Measurements from ENCODE around the gene DEDD. TPM values are rescaled to one million over a fixed set of nuclear protein-coding genes. Genes with fewer than 3 reads are reported as not detected.

The DEDD gene
- total and polyA plus RNA-seq, 9 donors = 16.8 to 48.1 (median 40.3) TPM

GRCh38 chr1:161095230-161095629 lies 37.2 kb downstream of the DEDD start:
- H3K27ac ChIP-seq (ENCODE audit: low read length) = no peak overlapping the region
- peaks cover 10% of the 10 kb centered on the region for H3K36me3 ChIP-seq (ENCODE audit: control insufficient read depth, insufficient read depth, low read length)
- H3K27me3 ChIP-seq (ENCODE audit: control insufficient read depth, insufficient read depth, low read length) = no peaks in the 10 kb centered on the region
- no peaks in the 10 kb centered on the region for H3K9me3 ChIP-seq (replicated peaks; ENCODE audit: control insufficient read depth, low read depth, low read length)
- peaks cover 29% of the 10 kb centered on the region for H3K4me1 ChIP-seq (ENCODE audit: control insufficient read depth, insufficient read depth, low read length)
- 90% methylated on average over 3 of the region's 6 CpGs for WGBS (ENCODE audit: insufficient coverage)
- no peak for DNase-seq
- no peak overlapping the region for H3K4me3 ChIP-seq (ENCODE audit: low read length)

- Histone ChIP-seq H3K27me3 (ENCODE audit: control insufficient read depth, insufficient read depth, low read length) (no peaks in the 10 kb centered on the region), H3K4me3 (ENCODE audit: low read length) (no peak overlapping the region), H3K27ac (ENCODE audit: low read length) (no peak overlapping the region), H3K36me3 (ENCODE audit: control insufficient read depth, insufficient read depth, low read length) (peaks cover 3% of the 10 kb centered on the region), H3K4me1 (ENCODE audit: control insufficient read depth, insufficient read depth, low read length) (peaks cover 29% of the 10 kb centered on the region), H3K9me3 (replicated peaks; ENCODE audit: control insufficient read depth, low read depth, low read length) (no peaks in the 10 kb centered on the region)
- DNase-seq = no peak
- WGBS (ENCODE audit: insufficient coverage) = 85% methylated on average over 2 of the region's 14 CpGs
These were observed 38.0 kb downstream of the DEDD start for GRCh38 chr1:161094481-161094880.

DNA sequence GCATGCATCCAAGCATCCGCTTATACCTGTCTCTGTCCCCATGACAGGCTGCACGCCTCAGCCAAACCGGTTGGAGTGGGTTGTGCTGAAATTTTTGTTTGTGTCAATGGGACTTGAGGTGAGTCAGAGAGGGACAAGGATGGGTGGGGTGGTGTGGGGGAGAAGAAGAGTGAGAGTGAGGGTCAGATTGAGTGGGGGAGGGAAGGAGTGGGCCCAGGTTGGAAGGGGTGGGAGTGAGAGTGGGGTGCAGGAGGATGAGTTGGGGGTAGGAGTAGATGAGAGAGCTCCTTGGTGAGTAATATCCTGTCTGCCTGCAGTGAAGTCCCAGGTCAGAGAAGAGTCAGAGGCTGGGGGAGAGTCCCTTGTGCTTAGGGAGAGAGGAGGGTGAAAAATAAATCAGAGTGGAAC lies 39.8 kb downstream of the DEDD start:
- 82% methylated on average over 3 of the region's 3 CpGs for WGBS (ENCODE audit: insufficient coverage)
- DNase-seq = no peak
- H3K9me3 ChIP-seq (replicated peaks; ENCODE audit: control insufficient read depth, low read depth, low read length) = no peaks in the 10 kb centered on the region
- H3K27ac ChIP-seq (ENCODE audit: low read length) = no peak overlapping the region
- H3K4me1 ChIP-seq (ENCODE audit: control insufficient read depth, insufficient read depth, low read length) = peaks cover 16% of the 10 kb centered on the region
- H3K27me3 ChIP-seq (ENCODE audit: control insufficient read depth, insufficient read depth, low read length) = no peaks in the 10 kb centered on the region
- H3K4me3 ChIP-seq (ENCODE audit: low read length) = no peak overlapping the region
- no peaks in the 10 kb centered on the region for H3K36me3 ChIP-seq (ENCODE audit: control insufficient read depth, insufficient read depth, low read length)

GRCh38 chr1:161091796-161092507 lies 40.5 kb downstream of the DEDD start:
- WGBS (ENCODE audit: insufficient coverage) = 98% methylated on average over 4 of the region's 7 CpGs
- Histone ChIP-seq H3K27ac (ENCODE audit: low read length) (no peak overlapping the region), H3K9me3 (replicated peaks; ENCODE audit: control insufficient read depth, low read depth, low read length) (no peaks in the 10 kb centered on the region), H3K27me3 (ENCODE audit: control insufficient read depth, insufficient read depth, low read length) (no peaks in the 10 kb centered on the region), H3K36me3 (ENCODE audit: control insufficient read depth, insufficient read depth, low read length) (no peaks in the 10 kb centered on the region), H3K4me3 (ENCODE audit: low read length) (no peak overlapping the region), H3K4me1 (ENCODE audit: control insufficient read depth, insufficient read depth, low read length) (peaks cover 10% of the 10 kb centered on the region)
- no peak for DNase-seq

- Histone ChIP-seq H3K36me3 (ENCODE audit: control insufficient read depth, insufficient read depth, low read length) (no peaks in the 10 kb centered on the region), H3K9me3 (replicated peaks; ENCODE audit: control insufficient read depth, low read depth, low read length) (no peaks in the 10 kb centered on the region), H3K27ac (ENCODE audit: low read length) (no peak overlapping the region), H3K4me3 (ENCODE audit: low read length) (no peak overlapping the region), H3K4me1 (ENCODE audit: control insufficient read depth, insufficient read depth, low read length) (peaks cover 1% of the 10 kb centered on the region), H3K27me3 (ENCODE audit: control insufficient read depth, insufficient read depth, low read length) (no peaks in the 10 kb centered on the region)
- 80% methylated on average over 4 of the region's 5 CpGs for WGBS (ENCODE audit: insufficient coverage)
- no peak for DNase-seq
These were observed 41.4 kb downstream of the DEDD start for GRCh38 chr1:161091093-161091492.

- no peak for DNase-seq
These were observed 41.9 kb downstream of the DEDD start for GRCh38 chr1:161090617-161091016.

DNA sequence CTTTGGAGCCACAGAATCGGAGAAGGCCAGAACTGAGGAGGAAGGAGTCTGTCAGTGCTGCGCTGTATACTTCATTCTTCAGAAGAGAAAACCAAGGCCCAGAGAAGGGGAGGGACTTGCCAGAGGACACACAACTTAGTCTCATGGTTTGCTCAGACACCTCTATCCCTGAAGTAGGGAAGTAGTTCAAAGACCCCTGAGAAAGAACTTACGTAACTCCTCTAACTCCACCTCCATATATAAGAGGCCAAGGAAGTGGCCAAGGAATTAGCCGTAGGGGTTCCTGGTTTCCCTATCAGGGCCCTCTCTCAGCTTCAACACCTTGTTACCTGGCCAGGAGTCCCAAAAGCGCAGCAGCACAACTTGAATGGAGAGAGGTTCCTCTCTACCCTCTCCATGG lies 42.5 kb downstream of the DEDD start:
- H3K4me1 ChIP-seq (ENCODE audit: control insufficient read depth, insufficient read depth, low read length) = no peaks in the 10 kb centered on the region
- H3K27ac ChIP-seq (ENCODE audit: low read length) = no peak overlapping the region
- whole genome bisulfite sequencing (ENCODE audit: insufficient coverage) = 94% methylated on average over 3 of the region's 5 CpGs
- no peaks in the 10 kb centered on the region for H3K36me3 ChIP-seq (ENCODE audit: control insufficient read depth, insufficient read depth, low read length)
- no peaks in the 10 kb centered on the region for H3K9me3 ChIP-seq (replicated peaks; ENCODE audit: control insufficient read depth, low read depth, low read length)
- H3K4me3 ChIP-seq (ENCODE audit: low read length) = no peak overlapping the region
- DNase-seq = no peak
- no peaks in the 10 kb centered on the region for H3K27me3 ChIP-seq (ENCODE audit: control insufficient read depth, insufficient read depth, low read length)

More at GRCh38 chr1:161090617-161091016, 41.9 kb downstream of the DEDD start:
- H3K27ac ChIP-seq (ENCODE audit: low read length) = no peak overlapping the region
- H3K4me3 ChIP-seq (ENCODE audit: low read length) = no peak overlapping the region
- H3K4me1 ChIP-seq (ENCODE audit: control insufficient read depth, insufficient read depth, low read length) = no peaks in the 10 kb centered on the region
- H3K36me3 ChIP-seq (ENCODE audit: control insufficient read depth, insufficient read depth, low read length) = no peaks in the 10 kb centered on the region
- H3K27me3 ChIP-seq (ENCODE audit: control insufficient read depth, insufficient read depth, low read length) = no peaks in the 10 kb centered on the region
- WGBS (ENCODE audit: insufficient coverage) = no CpG with 5 or more reads among the region's 3 CpGs
- H3K9me3 ChIP-seq (replicated peaks; ENCODE audit: control insufficient read depth, low read depth, low read length) = no peaks in the 10 kb centered on the region

DNA sequence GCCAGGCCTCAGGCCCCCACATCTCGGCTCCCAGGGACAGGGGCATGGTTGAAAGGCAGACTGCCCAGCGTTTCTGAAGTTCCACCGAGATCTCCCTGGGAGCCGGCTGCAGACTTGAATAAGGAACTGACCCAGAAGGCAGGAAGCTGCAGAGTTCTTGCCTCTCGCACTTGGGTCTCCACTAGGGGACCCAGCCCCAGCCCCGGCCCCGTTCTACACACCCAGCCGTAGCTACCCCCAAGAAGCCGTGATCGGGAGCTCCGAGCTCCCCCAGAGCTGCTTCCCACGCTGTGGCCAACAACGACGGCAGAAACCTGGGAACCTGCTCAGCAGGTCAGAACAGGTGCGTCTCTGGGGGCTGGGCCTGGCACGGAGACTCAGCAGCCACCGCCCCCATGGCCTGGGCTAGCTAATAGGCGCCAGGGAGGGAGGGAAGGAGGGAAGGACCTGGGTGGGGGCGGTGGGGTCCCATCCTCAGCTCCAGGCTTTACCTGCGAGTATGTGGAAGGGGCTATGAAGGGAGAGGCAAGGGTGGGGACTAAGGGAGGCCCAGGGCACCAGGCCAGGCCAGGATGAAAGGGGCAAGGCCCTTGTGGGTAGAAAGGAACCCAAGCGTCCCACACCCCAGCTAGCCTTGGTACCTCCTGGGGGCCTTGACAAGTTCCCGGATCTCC lies 43.1 kb downstream of the DEDD start, which contains the start of gene NECTIN4:
Gene NECTIN4, minus strand, starts transcription at position 308 of the 674 bp plus-strand sequence. Its CDS starts 262 bp downstream, at position 46.
- no peaks in the 10 kb centered on the region for H3K4me1 ChIP-seq (ENCODE audit: control insufficient read depth, insufficient read depth, low read length)
- no peaks in the 10 kb centered on the region for H3K36me3 ChIP-seq (ENCODE audit: control insufficient read depth, insufficient read depth, low read length)
- H3K9me3 ChIP-seq (replicated peaks; ENCODE audit: control insufficient read depth, low read depth, low read length) = no peaks in the 10 kb centered on the region
- no peak within 1 kb of the TSS for H3K4me3 ChIP-seq (ENCODE audit: low read length)
- no peak for DNase-seq
- WGBS (ENCODE audit: insufficient coverage) = 47% methylated on average over 18 of the region's 22 CpGs
- H3K27ac ChIP-seq (ENCODE audit: low read length) = no peak within 1 kb of the TSS
- no peaks in the 10 kb centered on the region for H3K27me3 ChIP-seq (ENCODE audit: control insufficient read depth, insufficient read depth, low read length)

DNA sequence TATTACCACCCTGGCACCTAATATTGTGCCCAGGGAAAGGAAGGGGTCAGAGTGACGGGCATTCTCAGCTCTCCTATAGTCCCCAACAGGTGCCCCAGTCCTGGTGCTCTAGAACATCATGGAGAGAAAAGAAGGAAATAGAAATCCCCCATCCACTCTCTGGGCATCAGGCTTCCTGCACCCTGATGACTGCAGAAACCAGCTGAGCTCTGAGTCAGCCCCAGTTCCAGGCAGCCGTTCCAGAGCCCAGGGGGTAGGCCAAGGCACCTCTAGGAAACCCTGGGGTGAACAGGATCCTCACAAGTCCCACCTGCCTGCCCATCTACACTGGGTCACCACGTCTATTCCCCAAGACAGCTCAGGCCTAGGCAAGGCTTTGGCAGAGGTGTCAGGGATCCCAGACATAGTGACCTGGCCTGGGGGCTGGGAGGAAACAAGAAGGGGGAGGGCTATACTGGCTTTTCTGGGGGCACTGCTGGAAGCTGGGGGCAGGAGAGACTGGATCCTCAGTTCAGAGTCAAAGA lies 43.8 kb downstream of the DEDD start:
- Histone ChIP-seq H3K27me3 (ENCODE audit: control insufficient read depth, insufficient read depth, low read length) (no peaks in the 10 kb centered on the region), H3K9me3 (replicated peaks; ENCODE audit: control insufficient read depth, low read depth, low read length) (no peaks in the 10 kb centered on the region), H3K36me3 (ENCODE audit: control insufficient read depth, insufficient read depth, low read length) (no peaks in the 10 kb centered on the region), H3K4me3 (ENCODE audit: low read length) (no peak overlapping the region), H3K4me1 (ENCODE audit: control insufficient read depth, insufficient read depth, low read length) (no peaks in the 10 kb centered on the region), H3K27ac (ENCODE audit: low read length) (no peak overlapping the region)
- WGBS (ENCODE audit: insufficient coverage) = 67% methylated on average over 1 of the region's 3 CpGs
- no peak for DNase-seq

- no peak for DNase-seq
- no peaks in the 10 kb centered on the region for H3K36me3 ChIP-seq (ENCODE audit: control insufficient read depth, insufficient read depth, low read length)
- no peaks in the 10 kb centered on the region for H3K9me3 ChIP-seq (replicated peaks; ENCODE audit: control insufficient read depth, low read depth, low read length)
- no peaks in the 10 kb centered on the region for H3K4me1 ChIP-seq (ENCODE audit: control insufficient read depth, insufficient read depth, low read length)
- 57% methylated on average over 3 of the region's 4 CpGs for WGBS (ENCODE audit: insufficient coverage)
- H3K27ac ChIP-seq (ENCODE audit: low read length) = no peak overlapping the region
- no peak overlapping the region for H3K4me3 ChIP-seq (ENCODE audit: low read length)
- H3K27me3 ChIP-seq (ENCODE audit: control insufficient read depth, insufficient read depth, low read length) = no peaks in the 10 kb centered on the region
These were observed 46.0 kb downstream of the DEDD start for GRCh38 chr1:161086457-161086856.

Data from muscle of leg (tissue), 11 donors.